ENCODE measurements around the gene POC1B.

GRCh38 chr12:89451841-89452251 lies 74.0 kb downstream of the POC1B start:
- TF ChIP-seq CTCF (conservative IDR thresholded peaks at IDR 0.05) = no peak
- no peak for TF ChIP-seq EZH2 (IDR thresholded peaks at IDR 0.05; ENCODE audit: low read depth)
